HG03108 (cell line): Measurements from ENCODE around the gene IFNA13.
A peak's percentile ranks its signal among the peaks of the same experiment; 100 is the strongest.

Experiments used
- ATAC-seq: cut with Tn5 transposase; IDR thresholded peaks from one replicate; pipeline ENCODE4 v1.9.1; 2021; ENCODE audit warnings: moderate library complexity; ENCODE audit not compliant: unreplicated experiment

The IFNA13 gene

GRCh38 chr9:21362287-21362686, 5.6 kb downstream of the IFNA13 start:
- ATAC-seq = no peak

- ATAC-seq = peak; percentile 82
Measured at GRCh38 chr9:21357479-21358460, 10.1 kb downstream of the IFNA13 start.

- no peak for ATAC-seq
Measured at GRCh38 chr9:21350787-21351186, 17.1 kb downstream of the IFNA13 start, which contains the start of gene IFNA6. IFNA6 (minus strand) TSS chr9:21350887; CDS start chr9:21350887, 0 bp downstream.

- no peak for ATAC-seq
Measured at GRCh38 chr9:21348430-21348970, 19.4 kb downstream of the IFNA13 start.

GRCh38 chr9:21340735-21341134, 27.1 kb downstream of the IFNA13 start:
- no peak for ATAC-seq

- no peak for ATAC-seq
Measured at GRCh38 chr9:21336457-21336856, 31.4 kb downstream of the IFNA13 start.

- ATAC-seq = peak; percentile 93
Measured at GRCh38 chr9:21334701-21335632, 32.9 kb downstream of the IFNA13 start, which contains the start of gene KLHL9. KLHL9 (minus strand) TSS chr9:21335404; CDS start chr9:21334859, 545 bp downstream.

- no peak for ATAC-seq
Measured at GRCh38 chr9:21333226-21333625, 34.6 kb downstream of the IFNA13 start.

GRCh38 chr9:21331676-21332402, 36.0 kb downstream of the IFNA13 start:
- no peak for ATAC-seq

GRCh38 chr9:21326526-21327139, 41.2 kb downstream of the IFNA13 start:
- ATAC-seq = peak; percentile 73

GRCh38 chr9:21324047-21324446, 43.8 kb downstream of the IFNA13 start:
- ATAC-seq = no peak

- ATAC-seq = no peak
Measured at GRCh38 chr9:21322911-21323461, 44.9 kb downstream of the IFNA13 start.

GRCh38 chr9:21320465-21320864, 47.4 kb downstream of the IFNA13 start:
- ATAC-seq = no peak

GRCh38 chr9:21317956-21318923, 49.6 kb downstream of the IFNA13 start:
- ATAC-seq = no peak
